T-helper 2 cell treated with Interferon-gamma antibody and Interleukin-4, amounts not matched to agents 5 μg/mL and 100 μg/mL, for 36 hours (primary cell): ENCODE results near the gene HNRNPA0.

ENCODE experiments used
- DNase-seq: peaks from one replicate; pipeline ENCODE4 v3.0.0; 2021; ENCODE audit warnings: low spot score
- H3K27ac Mint-ChIP-seq: one replicate; pipeline ENCODE4 v1.8.0; 2021; ENCODE audit warnings: mild to moderate bottlenecking, mixed read lengths
- H3K27me3 Mint-ChIP-seq: one replicate; pipeline ENCODE4 v1.8.0; 2021; ENCODE audit warnings: low read depth, mixed read lengths
- H3K36me3 Mint-ChIP-seq: one replicate; pipeline ENCODE4 v1.8.0; 2021; ENCODE audit warnings: low read depth, mixed read lengths
- H3K4me1 Mint-ChIP-seq: one replicate; pipeline ENCODE4 v1.8.0; 2021; ENCODE audit warnings: low read depth, mixed read lengths
- H3K4me3 Mint-ChIP-seq: one replicate; pipeline ENCODE4 v1.8.0; 2022; ENCODE audit warnings: mild to moderate bottlenecking, moderate library complexity, mixed read lengths
- H3K9me3 Mint-ChIP-seq: one replicate; pipeline ENCODE4 v1.8.0; 2021; ENCODE audit warnings: mixed read lengths

Gene HNRNPA0

GRCh38 chr5:137761566-137761965 is 7.4 kb upstream of the HNRNPA0 start:
- no peak overlapping the region for H3K27ac Mint-ChIP-seq
- no peaks in the 10 kb centered on the region for H3K36me3 Mint-ChIP-seq
- peaks cover 6% of the 10 kb centered on the region for H3K27me3 Mint-ChIP-seq
- no peak overlapping the region for H3K4me3 Mint-ChIP-seq
- H3K9me3 Mint-ChIP-seq: no peaks in the 10 kb centered on the region
- H3K4me1 Mint-ChIP-seq: no peaks in the 10 kb centered on the region
- DNase-seq: no peak

DNA sequence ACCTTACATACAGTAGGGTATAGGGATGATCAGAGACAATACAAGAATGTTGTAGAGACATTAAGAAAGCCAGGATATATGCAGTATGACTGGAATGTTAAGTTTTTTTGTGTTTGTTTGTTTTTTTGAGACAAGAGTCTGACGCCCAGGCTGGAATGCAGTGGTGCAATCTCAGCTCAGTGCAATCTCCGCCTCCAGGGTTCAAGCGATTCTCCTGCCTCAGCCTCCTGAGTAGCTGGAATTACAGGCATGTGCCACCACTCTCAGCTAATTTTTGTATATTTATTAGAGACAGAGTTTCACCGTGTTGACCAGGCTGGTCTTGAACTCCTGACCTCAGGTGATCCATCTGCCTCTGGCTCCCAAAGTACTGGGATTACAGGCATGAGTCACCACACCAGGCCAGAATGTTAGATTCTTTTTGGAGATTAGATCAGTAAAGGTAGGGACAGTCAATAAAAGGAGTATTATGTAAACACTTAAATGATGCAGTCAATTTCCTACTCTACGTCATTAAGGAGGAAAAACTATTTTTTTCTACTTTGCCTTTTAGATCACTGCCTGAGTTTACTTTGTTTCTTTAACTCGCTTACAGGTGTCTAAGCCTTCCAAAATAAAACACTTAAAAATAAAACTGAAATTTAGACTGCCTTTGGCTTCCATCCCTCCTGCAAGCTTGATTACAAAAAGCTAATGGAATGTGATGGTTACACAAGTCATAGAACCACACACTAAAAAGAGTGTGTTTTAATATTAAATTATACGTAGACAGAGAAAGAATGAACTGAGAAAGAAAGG is 6.8 kb upstream of the HNRNPA0 start:
- no peak overlapping the region for H3K27ac Mint-ChIP-seq
- H3K4me1 Mint-ChIP-seq: no peaks in the 10 kb centered on the region
- peaks cover 6% of the 10 kb centered on the region for H3K27me3 Mint-ChIP-seq
- H3K9me3 Mint-ChIP-seq: no peaks in the 10 kb centered on the region
- H3K4me3 Mint-ChIP-seq: no peak overlapping the region
- H3K36me3 Mint-ChIP-seq: no peaks in the 10 kb centered on the region
- no peak for DNase-seq

- Mint-ChIP-seq H3K4me1 (no peaks in the 10 kb centered on the region), H3K4me3 (no peak overlapping the region), H3K27ac (no peak overlapping the region), H3K27me3 (peaks cover under 1% of the 10 kb centered on the region), H3K36me3 (no peaks in the 10 kb centered on the region), H3K9me3 (no peaks in the 10 kb centered on the region)
- no peak for DNase-seq
These were observed 6.1 kb upstream of the HNRNPA0 start for GRCh38 chr5:137760294-137760693.

- H3K27me3 Mint-ChIP-seq: no peaks in the 10 kb centered on the region
- peaks cover 3% of the 10 kb centered on the region for H3K4me1 Mint-ChIP-seq
- no peak overlapping the region for H3K4me3 Mint-ChIP-seq
- DNase-seq: no peak
- H3K36me3 Mint-ChIP-seq: peaks cover under 1% of the 10 kb centered on the region
- H3K9me3 Mint-ChIP-seq: no peaks in the 10 kb centered on the region
- H3K27ac Mint-ChIP-seq: no peak overlapping the region
These were observed 4.6 kb upstream of the HNRNPA0 start for GRCh38 chr5:137758715-137759306.

DNA sequence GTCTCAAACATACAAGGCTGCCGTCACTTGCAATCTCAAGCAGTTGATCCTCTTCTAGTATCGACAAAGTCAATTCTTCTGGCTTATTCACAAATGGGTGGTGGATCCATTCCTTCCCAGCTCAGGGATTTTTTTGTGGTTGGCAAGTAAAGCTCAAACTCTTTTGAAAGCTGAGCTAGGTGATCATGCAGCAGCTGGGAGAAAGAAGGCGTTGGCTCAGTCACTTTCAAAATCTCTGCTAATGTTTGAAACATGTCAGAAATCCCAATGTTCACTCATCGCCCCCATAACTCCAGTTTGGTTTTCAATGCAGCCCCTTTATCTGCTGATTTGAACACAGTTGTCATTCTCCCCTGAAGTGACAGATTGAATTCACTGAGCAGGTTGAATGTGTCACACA is 4.0 kb upstream of the HNRNPA0 start:
- H3K27ac Mint-ChIP-seq: no peak overlapping the region
- peaks cover 6% of the 10 kb centered on the region for H3K36me3 Mint-ChIP-seq
- no peak for DNase-seq
- no peaks in the 10 kb centered on the region for H3K27me3 Mint-ChIP-seq
- peaks cover 3% of the 10 kb centered on the region for H3K4me1 Mint-ChIP-seq
- no peaks in the 10 kb centered on the region for H3K9me3 Mint-ChIP-seq
- H3K4me3 Mint-ChIP-seq: no peak overlapping the region

GRCh38 chr5:137757634-137758033 is 3.5 kb upstream of the HNRNPA0 start:
- Mint-ChIP-seq H3K9me3 (no peaks in the 10 kb centered on the region), H3K4me3 (no peak overlapping the region), H3K36me3 (peaks cover 11% of the 10 kb centered on the region), H3K27me3 (no peaks in the 10 kb centered on the region), H3K4me1 (peaks cover 3% of the 10 kb centered on the region), H3K27ac (no peak overlapping the region)
- DNase-seq: no peak

- H3K9me3 Mint-ChIP-seq: no peaks in the 10 kb centered on the region
These were observed 999 bp upstream of the HNRNPA0 start for GRCh38 chr5:137754961-137755762.

GRCh38 chr5:137753691-137754187 is 424 bp downstream of the HNRNPA0 start:
- Mint-ChIP-seq H3K36me3 (peaks cover 34% of the 10 kb centered on the region), H3K9me3 (no peaks in the 10 kb centered on the region), H3K4me1 (peaks cover 21% of the 10 kb centered on the region), H3K27ac (peak overlapping the region; percentile 100), H3K27me3 (no peaks in the 10 kb centered on the region), H3K4me3 (peak overlapping the region; percentile 95)
- DNase-seq: no peak

More at GRCh38 chr5:137754961-137755762, 999 bp upstream of the HNRNPA0 start:
- Mint-ChIP-seq H3K36me3 (peaks cover 34% of the 10 kb centered on the region), H3K4me1 (peaks cover 20% of the 10 kb centered on the region), H3K4me3 (peak overlapping the region; percentile 95), H3K27me3 (no peaks in the 10 kb centered on the region), H3K27ac (peak overlapping the region; percentile 100)
- DNase-seq: no peak

DNA sequence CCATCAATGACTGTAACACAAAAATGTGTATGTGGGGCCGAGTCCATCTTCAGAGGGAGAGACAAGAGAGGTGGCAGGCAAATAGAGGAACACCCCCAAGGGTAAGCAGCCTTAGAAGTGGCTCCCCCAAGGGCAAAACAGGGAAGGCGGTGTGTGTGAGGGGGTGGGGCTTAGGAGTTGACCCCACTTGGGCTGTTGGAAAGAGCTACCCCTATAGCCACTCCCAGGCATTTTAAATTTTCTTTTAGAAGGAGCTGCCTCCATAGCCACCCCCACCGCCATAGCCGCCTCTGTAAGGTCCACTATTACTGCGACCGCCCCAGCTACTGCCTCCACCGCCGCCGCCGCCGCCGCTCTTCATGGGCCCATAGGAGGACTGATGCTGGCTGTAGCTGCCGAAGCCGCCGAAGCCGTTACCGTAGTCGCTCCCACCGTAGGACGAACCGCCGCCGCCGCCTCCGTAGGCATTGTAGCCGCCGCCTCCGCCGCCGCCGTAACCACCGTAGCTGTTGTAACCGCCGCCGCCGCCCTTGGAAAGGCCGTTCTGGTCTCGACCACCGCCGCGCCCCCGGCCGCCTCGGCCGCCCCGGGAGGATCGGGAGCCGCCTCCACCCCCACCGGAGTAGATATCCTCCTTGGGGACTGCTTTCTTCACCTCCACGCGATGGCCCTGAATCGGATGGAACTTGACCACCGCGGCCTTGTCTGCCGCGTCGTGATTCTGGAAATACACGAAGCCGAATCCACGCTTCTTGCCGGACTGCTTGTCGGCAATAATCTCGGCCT is 1.1 kb downstream of the HNRNPA0 start:
- Mint-ChIP-seq H3K36me3 (peaks cover 34% of the 10 kb centered on the region), H3K27me3 (no peaks in the 10 kb centered on the region), H3K4me3 (peak overlapping the region; percentile 95), H3K4me1 (peaks cover 21% of the 10 kb centered on the region), H3K27ac (peak overlapping the region; percentile 100), H3K9me3 (no peaks in the 10 kb centered on the region)
- peak; percentile 32 for DNase-seq

GRCh38 chr5:137751869-137752491 is 2.2 kb downstream of the HNRNPA0 start:
- Mint-ChIP-seq H3K36me3 (peaks cover 34% of the 10 kb centered on the region), H3K27me3 (no peaks in the 10 kb centered on the region), H3K9me3 (no peaks in the 10 kb centered on the region), H3K27ac (peak overlapping the region; percentile 84), H3K4me3 (peak overlapping the region; percentile 95), H3K4me1 (peaks cover 21% of the 10 kb centered on the region)
- DNase-seq: no peak

GRCh38 chr5:137750436-137750835 is 3.7 kb downstream of the HNRNPA0 start:
- H3K9me3 Mint-ChIP-seq: no peaks in the 10 kb centered on the region
- H3K4me1 Mint-ChIP-seq: peaks cover 21% of the 10 kb centered on the region
- no peak overlapping the region for H3K4me3 Mint-ChIP-seq
- DNase-seq: no peak
- H3K36me3 Mint-ChIP-seq: peaks cover 34% of the 10 kb centered on the region
- H3K27me3 Mint-ChIP-seq: no peaks in the 10 kb centered on the region
- H3K27ac Mint-ChIP-seq: no peak overlapping the region

- DNase-seq: no peak
- Mint-ChIP-seq H3K9me3 (no peaks in the 10 kb centered on the region), H3K27ac (no peak overlapping the region), H3K4me3 (no peak overlapping the region), H3K36me3 (peaks cover 26% of the 10 kb centered on the region), H3K4me1 (peaks cover 18% of the 10 kb centered on the region), H3K27me3 (peaks cover 2% of the 10 kb centered on the region)
These were observed 6.3 kb downstream of the HNRNPA0 start for GRCh38 chr5:137747848-137748247.

GRCh38 chr5:137743031-137743640 is 11.0 kb downstream of the HNRNPA0 start:
- no peaks in the 10 kb centered on the region for H3K9me3 Mint-ChIP-seq
- H3K36me3 Mint-ChIP-seq: no peaks in the 10 kb centered on the region
- peaks cover 5% of the 10 kb centered on the region for H3K4me1 Mint-ChIP-seq
- peaks cover 2% of the 10 kb centered on the region for H3K27me3 Mint-ChIP-seq
- DNase-seq: peak; percentile 41
- no peak overlapping the region for H3K4me3 Mint-ChIP-seq
- H3K27ac Mint-ChIP-seq: no peak overlapping the region
